Endothelial cell (in vitro differentiated cells): ENCODE data around the gene ABLIM2. TPM values are rescaled to one million over a fixed set of nuclear protein-coding genes. Genes with fewer than 3 reads are reported as not detected.

Source experiments
- DNase-seq: peaks from one replicate; pipeline ENCODE4 v3.0.0; 2021; ENCODE audit warnings: low spot score
- H3K27ac Mint-ChIP-seq: one replicate; pipeline ENCODE4 v1.8.0; 2021; ENCODE audit warnings: mixed read lengths, inconsistent platforms; ENCODE audit not compliant: unreplicated experiment
- H3K27me3 Mint-ChIP-seq: one replicate; pipeline ENCODE4 v1.8.0; 2021; ENCODE audit warnings: mild to moderate bottlenecking, moderate library complexity, mixed read lengths, inconsistent platforms; ENCODE audit not compliant: unreplicated experiment
- H3K36me3 Mint-ChIP-seq: one replicate; pipeline ENCODE4 v1.8.0; 2021; ENCODE audit warnings: mild to moderate bottlenecking, low read depth, mixed read lengths, inconsistent platforms; ENCODE audit not compliant: unreplicated experiment
- H3K4me1 Mint-ChIP-seq: one replicate; pipeline ENCODE4 v1.8.0; 2021; ENCODE audit warnings: mild to moderate bottlenecking, mixed read lengths, inconsistent platforms; ENCODE audit not compliant: unreplicated experiment
- H3K4me3 Mint-ChIP-seq: one replicate; pipeline ENCODE4 v1.8.0; 2021; ENCODE audit warnings: mild to moderate bottlenecking, mixed read lengths, inconsistent platforms; ENCODE audit not compliant: unreplicated experiment
- H3K9me3 Mint-ChIP-seq: one replicate; pipeline ENCODE4 v1.8.0; 2021; ENCODE audit warnings: mixed read lengths, inconsistent platforms; ENCODE audit not compliant: unreplicated experiment
- CTCF ChIP-seq: fragments of 200-600 bp; sonication (generic); IDR thresholded peaks from one replicate; pipeline ENCODE4 v1.5.0; 2021; ENCODE audit warnings: antibody characterized with exemption; ENCODE audit not compliant: unreplicated experiment
- total RNA-seq: library from RNA; stranded (reverse); fragmentation: NEBNext Ultra II Directional; extraction: Animal tissue kit (Norgen Biotek cat#: 25700); gene quantifications from one replicate; pipeline ENCODE4 v1.2.1, GENCODE V29; 2021; ENCODE audit not compliant: unreplicated experiment

ABLIM2 gene
- total RNA-seq, 1 donor from 2014 or later, result 0.74 TPM

- Mint-ChIP-seq H3K27ac (peak overlapping the region; percentile 36), H3K36me3 (no peaks in the 10 kb centered on the region), H3K4me1 (peaks cover 58% of the 10 kb centered on the region), H3K27me3 (peaks cover 24% of the 10 kb centered on the region), H3K4me3 (peak overlapping the region; percentile 81), H3K9me3 (no peaks in the 10 kb centered on the region)
- no peak for DNase-seq
- no peak for TF ChIP-seq CTCF
Measured at GRCh38 chr4:8200302-8200975, 41.8 kb upstream of the ABLIM2 start.

GRCh38 chr4:8199594-8200301 is 41.1 kb upstream of the ABLIM2 start:
- peaks cover 23% of the 10 kb centered on the region for H3K27me3 Mint-ChIP-seq
- H3K27ac Mint-ChIP-seq, result peak overlapping the region; percentile 93
- no peaks in the 10 kb centered on the region for H3K9me3 Mint-ChIP-seq
- no peaks in the 10 kb centered on the region for H3K36me3 Mint-ChIP-seq
- TF ChIP-seq CTCF, result no peak
- H3K4me1 Mint-ChIP-seq, result peaks cover 65% of the 10 kb centered on the region
- peak overlapping the region; percentile 81 for H3K4me3 Mint-ChIP-seq
- DNase-seq, result no peak

GRCh38 chr4:8198906-8199593 is 40.4 kb upstream of the ABLIM2 start, which contains the start of gene SH3TC1:
SH3TC1 (plus strand) TSS chr4:8199290; CDS start chr4:8205195, 5,905 bp downstream.
- peak; percentile 90 for DNase-seq
- peak within 1 kb of the TSS; percentile 81 for H3K4me3 Mint-ChIP-seq

GRCh38 chr4:8198206-8198905 is 39.7 kb upstream of the ABLIM2 start:
- Mint-ChIP-seq H3K36me3 (no peaks in the 10 kb centered on the region), H3K4me3 (peak overlapping the region; percentile 76), H3K27ac (peak overlapping the region; percentile 86), H3K27me3 (peaks cover 16% of the 10 kb centered on the region), H3K9me3 (no peaks in the 10 kb centered on the region), H3K4me1 (peaks cover 76% of the 10 kb centered on the region)
- no peak for TF ChIP-seq CTCF
- no peak for DNase-seq

More at GRCh38 chr4:8198906-8199593, 40.4 kb upstream of the ABLIM2 start, which contains the start of gene SH3TC1:
- TF ChIP-seq CTCF, result no peak
- peaks cover 72% of the 10 kb centered on the region for H3K4me1 Mint-ChIP-seq
- H3K27me3 Mint-ChIP-seq, result peaks cover 19% of the 10 kb centered on the region
- peak within 1 kb of the TSS; percentile 93 for H3K27ac Mint-ChIP-seq
- H3K36me3 Mint-ChIP-seq, result no peaks in the 10 kb centered on the region
- H3K9me3 Mint-ChIP-seq, result no peaks in the 10 kb centered on the region
